GM12872 (cell line): ENCODE measurements around the gene WNT9A.

Source experiments
- CTCF ChIP-seq: IDR thresholded peaks from 3 replicates; pipeline ENCODE4 v1.5.1; 2011; ENCODE audit warnings: low read depth, mild to moderate bottlenecking, low read length, moderate library complexity; ENCODE audit not compliant: insufficient read depth

The WNT9A gene

GRCh38 chr1:227922501-227923352, 25.0 kb downstream of the WNT9A start:
- TF ChIP-seq CTCF: no peak

- TF ChIP-seq CTCF: no peak
Measured at GRCh38 chr1:227921461-227922185, 26.1 kb downstream of the WNT9A start.

GRCh38 chr1:227920896-227921295, 26.8 kb downstream of the WNT9A start:
- TF ChIP-seq CTCF: no peak

GRCh38 chr1:227920426-227920825, 27.3 kb downstream of the WNT9A start:
- no peak for TF ChIP-seq CTCF

- TF ChIP-seq CTCF: no peak
Measured at GRCh38 chr1:227919906-227920305, 27.8 kb downstream of the WNT9A start.

- no peak for TF ChIP-seq CTCF
Measured at GRCh38 chr1:227918736-227919135, 29.0 kb downstream of the WNT9A start.

GRCh38 chr1:227918083-227918700, 29.5 kb downstream of the WNT9A start:
- no peak for TF ChIP-seq CTCF
